Activated CD4-positive, alpha-beta T cell treated with anti-CD3 and anti-CD28 coated beads, Interleukin-2, amount 10 ng/mL, durations not matched to agents 7 days and 5 days (primary cell): ENCODE results near the gene CDX4. TPM values are rescaled to one million over a fixed set of nuclear protein-coding genes. Genes with fewer than 3 reads are reported as not detected.
"Not testable (repeated sequence)": the region's sequence is repeated elsewhere in the genome, so short reads cannot be mapped to it uniquely, and the experiment has no call there.

Experiments
- CTCF ChIA-PET: fragments of 350-600 bp; sonication (Branson Sonifier 250); formaldehyde crosslinking; loops from one replicate; lab custom pipeline; 2021; ENCODE audit warnings: antibody characterized with exemption; lab: Charles Lee
- POLR2A ChIA-PET: fragments of 350-600 bp; sonication (Branson Sonifier 250); formaldehyde crosslinking; loops from one replicate; lab custom pipeline; 2021; ENCODE audit warnings: antibody characterized with exemption; lab: Charles Lee
- DNase-seq: peaks from one replicate; pipeline ENCODE4 v3.0.0-alpha.2; 2020
- H3K27ac Mint-ChIP-seq: one replicate; pipeline ENCODE4 v1.8.0; 2021; ENCODE audit warnings: mild to moderate bottlenecking, moderate library complexity, mixed read lengths
- H3K27me3 Mint-ChIP-seq: one replicate; pipeline ENCODE4 v1.8.0; 2021; ENCODE audit warnings: mixed read lengths
- H3K36me3 Mint-ChIP-seq: one replicate; pipeline ENCODE4 v1.8.0; 2021; ENCODE audit warnings: low read depth, mixed read lengths
- H3K4me1 Mint-ChIP-seq: one replicate; pipeline ENCODE4 v1.8.0; 2021; ENCODE audit warnings: mixed read lengths
- H3K4me3 Mint-ChIP-seq: one replicate; pipeline ENCODE4 v1.8.0; 2021; ENCODE audit warnings: mild to moderate bottlenecking, moderate library complexity, mixed read lengths
- H3K9me3 Mint-ChIP-seq: one replicate; pipeline ENCODE4 v1.8.0; 2021; ENCODE audit warnings: mixed read lengths
- total RNA-seq, 2 experiments: library from RNA; stranded (reverse); gene quantifications; one replicate each; pipeline ENCODE4 v1.2.3, GENCODE V29; 2021

CDX4 gene
- total RNA-seq, 2 experiments from 2014 or later: not detected

GRCh38 chrX:73492178-73492577 lies 45.3 kb downstream of the CDX4 start:
- H3K36me3 Mint-ChIP-seq, DNase-seq, CTCF ChIA-PET, H3K27me3 Mint-ChIP-seq, H3K4me1 Mint-ChIP-seq, H3K9me3 Mint-ChIP-seq, H3K4me3 Mint-ChIP-seq, POLR2A ChIA-PET, H3K27ac Mint-ChIP-seq: not testable (repeated sequence)

Other genes starting within 250 kb of the CDX4 start
- 1 to 10 TPM; 2.2 to 2.5 TPM for gene NAP1L2, start 232.2 kb upstream of the CDX4 start, total RNA-seq
- 1 to 10 TPM; 6.1 to 6.9 TPM for gene CHIC1, start 116.1 kb downstream of the CDX4 start, total RNA-seq